Testis (tissue), 2 donors: ENCODE data around the gene CLEC16A.

Experiments used
- POLR2A ChIP-seq: fragments of 450-650 bp; IDR thresholded peaks from one replicate; pipeline ENCODE4 v1.6.1; 2017; ENCODE audit warnings: antibody characterized with exemption, mild to moderate bottlenecking, moderate library complexity
- TF ChIP-seq, protein P1 (sequence below), 3 experiments: fragments of 450-650 bp in 2 of 3; fragments of 200-600 bp in 1 of 3; sonication (generic) in 1 of 3; IDR thresholded peaks; one replicate each; pipeline ENCODE4 v1.5.1; 2016 to 2019; ENCODE audit warnings: antibody characterized with exemption in 3 of 3, mild to moderate bottlenecking in 2 of 3, moderate library complexity in 1 of 3

GRCh38 chr16:11050944-11051343 is 106.6 kb downstream of the CLEC16A start:
- TF ChIP-seq, protein P1, sequence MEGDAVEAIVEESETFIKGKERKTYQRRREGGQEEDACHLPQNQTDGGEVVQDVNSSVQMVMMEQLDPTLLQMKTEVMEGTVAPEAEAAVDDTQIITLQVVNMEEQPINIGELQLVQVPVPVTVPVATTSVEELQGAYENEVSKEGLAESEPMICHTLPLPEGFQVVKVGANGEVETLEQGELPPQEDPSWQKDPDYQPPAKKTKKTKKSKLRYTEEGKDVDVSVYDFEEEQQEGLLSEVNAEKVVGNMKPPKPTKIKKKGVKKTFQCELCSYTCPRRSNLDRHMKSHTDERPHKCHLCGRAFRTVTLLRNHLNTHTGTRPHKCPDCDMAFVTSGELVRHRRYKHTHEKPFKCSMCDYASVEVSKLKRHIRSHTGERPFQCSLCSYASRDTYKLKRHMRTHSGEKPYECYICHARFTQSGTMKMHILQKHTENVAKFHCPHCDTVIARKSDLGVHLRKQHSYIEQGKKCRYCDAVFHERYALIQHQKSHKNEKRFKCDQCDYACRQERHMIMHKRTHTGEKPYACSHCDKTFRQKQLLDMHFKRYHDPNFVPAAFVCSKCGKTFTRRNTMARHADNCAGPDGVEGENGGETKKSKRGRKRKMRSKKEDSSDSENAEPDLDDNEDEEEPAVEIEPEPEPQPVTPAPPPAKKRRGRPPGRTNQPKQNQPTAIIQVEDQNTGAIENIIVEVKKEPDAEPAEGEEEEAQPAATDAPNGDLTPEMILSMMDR (IDR thresholded peaks at IDR 0.05): no peak
- TF ChIP-seq POLR2A: no peak
